Measurements from ENCODE around the gene CNTNAP5.

The CNTNAP5 gene

DNA sequence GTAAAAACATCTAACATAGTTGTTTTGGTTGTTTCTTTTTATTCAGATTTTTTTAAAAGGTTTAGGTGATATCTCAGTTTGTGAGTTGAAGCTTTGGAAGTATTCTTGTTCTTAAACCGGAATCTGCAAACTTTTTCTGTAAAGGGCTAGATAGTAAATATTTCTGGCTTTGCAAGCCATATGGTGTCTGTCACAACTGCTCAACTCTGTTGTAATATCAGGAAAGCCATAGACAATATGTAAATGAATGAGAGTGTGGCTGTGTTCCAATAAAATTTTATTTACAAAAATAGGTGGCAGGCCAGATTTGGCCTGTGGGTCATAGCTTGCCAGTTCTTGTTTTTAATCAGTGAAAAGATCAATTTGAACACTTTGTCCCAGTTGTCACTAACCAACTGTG lies 134.1 kb downstream of the CNTNAP5 start:
- Histone ChIP-seq H2BK5ac (ENCODE audit: low read length) (no peak overlapping the region), H2AK5ac (ENCODE audit: low read length) (no peak overlapping the region), H3K79me1 (ENCODE audit: low read length) (no peaks in the 10 kb centered on the region), H3K4ac (ENCODE audit: low read depth, low read length) (no peak overlapping the region), H3K9ac (ENCODE audit: low read length) (no peak overlapping the region), H3K79me2 (ENCODE audit: control insufficient read depth, insufficient read depth, low read length) (no peaks in the 10 kb centered on the region), H4K5ac (ENCODE audit: low read length) (no peak overlapping the region), H3K4me2 (ENCODE audit: low read length) (no peak overlapping the region), H2BK120ac (ENCODE audit: low read depth, low read length) (no peak overlapping the region), H3K18ac (ENCODE audit: low read length) (no peak overlapping the region), H3K27me3 (ENCODE audit: insufficient read depth, low read length, poor library complexity) (no peaks in the 10 kb centered on the region), H3K36me3 (ENCODE audit: control insufficient read depth, insufficient read depth, low read length) (no peaks in the 10 kb centered on the region), H3K4me1 (ENCODE audit: control insufficient read depth, low read depth, low read length) (no peaks in the 10 kb centered on the region), H3K27ac (ENCODE audit: low read depth, low read length) (no peak overlapping the region), H3K4me3 (ENCODE audit: low read length) (no peak overlapping the region), H2BK15ac (replicated peaks; ENCODE audit: low read depth) (no peak overlapping the region), H3K56ac (ENCODE audit: low read length) (no peak overlapping the region), H4K8ac (ENCODE audit: low read depth, low read length) (no peak overlapping the region), H3K23ac (ENCODE audit: low read length) (no peak overlapping the region)
- no peak for DNase-seq
- WGBS (ENCODE audit: extremely low coverage, insufficient coverage, low lambda C conversion rate): no CpG with 5 or more reads among the region's 1 CpG

DNA sequence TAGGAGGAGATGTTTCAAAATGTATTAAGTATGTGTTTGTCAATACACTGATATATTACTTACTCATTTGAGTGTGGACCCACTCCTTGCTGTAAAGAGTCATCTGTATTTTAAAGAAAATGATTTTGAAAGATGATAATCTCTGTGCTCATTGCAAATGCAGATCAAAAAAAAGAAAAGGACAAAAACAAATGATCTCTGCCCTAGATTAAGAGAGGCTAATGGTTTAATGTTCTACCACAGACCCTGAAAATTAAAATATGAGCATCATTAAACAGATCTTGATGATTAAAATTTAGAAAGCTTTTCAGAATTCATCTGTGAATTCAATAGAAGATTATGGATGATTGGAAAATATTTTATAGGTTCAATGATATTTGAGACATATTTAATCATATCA lies 136.5 kb downstream of the CNTNAP5 start:
- H3K56ac ChIP-seq (ENCODE audit: low read length): no peak overlapping the region
- H3K4me2 ChIP-seq (ENCODE audit: low read length): no peak overlapping the region
- H3K18ac ChIP-seq (ENCODE audit: low read length): no peak overlapping the region
- no peak overlapping the region for H4K5ac ChIP-seq (ENCODE audit: low read length)
- no peak overlapping the region for H3K23ac ChIP-seq (ENCODE audit: low read length)
- no peak overlapping the region for H3K9ac ChIP-seq (ENCODE audit: low read length)
- H3K4ac ChIP-seq (ENCODE audit: low read depth, low read length): no peak overlapping the region
- H3K4me3 ChIP-seq (ENCODE audit: low read length): no peak overlapping the region
- no peaks in the 10 kb centered on the region for H3K27me3 ChIP-seq (ENCODE audit: insufficient read depth, low read length, poor library complexity)
- H3K79me2 ChIP-seq (ENCODE audit: control insufficient read depth, insufficient read depth, low read length): no peaks in the 10 kb centered on the region
- no peak overlapping the region for H3K27ac ChIP-seq (ENCODE audit: low read depth, low read length)
- H2BK5ac ChIP-seq (ENCODE audit: low read length): no peak overlapping the region
- H3K36me3 ChIP-seq (ENCODE audit: control insufficient read depth, insufficient read depth, low read length): no peaks in the 10 kb centered on the region
- no peak overlapping the region for H2BK15ac ChIP-seq (replicated peaks; ENCODE audit: low read depth)
- DNase-seq: no peak
- no peaks in the 10 kb centered on the region for H3K4me1 ChIP-seq (ENCODE audit: control insufficient read depth, low read depth, low read length)
- H2AK5ac ChIP-seq (ENCODE audit: low read length): no peak overlapping the region
- H3K79me1 ChIP-seq (ENCODE audit: low read length): no peaks in the 10 kb centered on the region
- H4K8ac ChIP-seq (ENCODE audit: low read depth, low read length): no peak overlapping the region
- H2BK120ac ChIP-seq (ENCODE audit: low read depth, low read length): no peak overlapping the region

DNA sequence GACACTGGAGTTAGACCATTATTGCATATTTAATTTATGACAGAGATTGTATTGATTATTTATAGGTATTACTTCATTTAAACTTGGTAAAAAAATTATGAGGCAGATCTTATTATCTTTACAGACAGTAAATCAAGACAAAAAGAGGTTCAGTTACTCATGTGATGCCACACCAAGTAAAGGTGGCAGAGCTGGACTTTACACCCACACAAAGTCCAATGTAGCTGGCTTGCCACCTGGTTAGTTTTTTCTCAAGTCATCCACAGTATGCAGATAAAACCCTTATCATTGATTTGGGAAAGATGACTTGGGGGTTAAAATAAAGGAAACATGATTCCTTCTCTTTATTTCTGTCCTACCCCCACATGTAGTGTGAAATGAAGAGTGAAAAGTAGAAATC lies 137.2 kb downstream of the CNTNAP5 start:
- Histone ChIP-seq H3K23ac (ENCODE audit: low read length) (no peak overlapping the region), H4K5ac (ENCODE audit: low read length) (no peak overlapping the region), H3K27ac (ENCODE audit: low read depth, low read length) (no peak overlapping the region), H3K79me2 (ENCODE audit: control insufficient read depth, insufficient read depth, low read length) (no peaks in the 10 kb centered on the region), H4K8ac (ENCODE audit: low read depth, low read length) (no peak overlapping the region), H2BK15ac (replicated peaks; ENCODE audit: low read depth) (no peak overlapping the region), H2BK5ac (ENCODE audit: low read length) (no peak overlapping the region), H3K79me1 (ENCODE audit: low read length) (no peaks in the 10 kb centered on the region), H3K18ac (ENCODE audit: low read length) (no peak overlapping the region), H3K4me2 (ENCODE audit: low read length) (no peak overlapping the region), H3K27me3 (ENCODE audit: insufficient read depth, low read length, poor library complexity) (no peaks in the 10 kb centered on the region), H3K4ac (ENCODE audit: low read depth, low read length) (no peak overlapping the region), H3K56ac (ENCODE audit: low read length) (no peak overlapping the region), H2BK120ac (ENCODE audit: low read depth, low read length) (no peak overlapping the region), H3K36me3 (ENCODE audit: control insufficient read depth, insufficient read depth, low read length) (no peaks in the 10 kb centered on the region), H3K4me1 (ENCODE audit: control insufficient read depth, low read depth, low read length) (no peaks in the 10 kb centered on the region), H3K4me3 (ENCODE audit: low read length) (no peak overlapping the region), H3K9ac (ENCODE audit: low read length) (no peak overlapping the region), H2AK5ac (ENCODE audit: low read length) (no peak overlapping the region)
- DNase-seq: no peak

DNA sequence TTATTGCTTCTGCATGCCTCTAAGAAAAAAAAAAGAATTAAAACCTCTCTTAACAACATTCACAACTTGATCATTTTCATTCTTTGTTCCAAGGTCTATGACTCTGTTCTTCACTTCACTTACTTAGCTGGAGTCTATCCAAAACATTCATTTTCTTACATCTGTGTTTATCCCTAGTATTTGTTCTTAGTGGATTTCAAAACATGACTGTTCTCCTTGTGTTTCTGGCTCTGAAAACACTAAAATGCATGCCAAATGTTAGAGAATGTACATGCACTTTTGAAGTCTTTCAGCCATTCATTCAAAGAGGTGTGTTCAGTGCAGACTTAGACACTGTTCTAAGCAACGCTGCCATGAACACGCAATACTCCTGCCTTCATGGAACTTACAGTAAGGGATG lies 138.8 kb downstream of the CNTNAP5 start:
- Histone ChIP-seq H2AK5ac (ENCODE audit: low read length) (no peak overlapping the region), H3K18ac (ENCODE audit: low read length) (no peak overlapping the region), H3K4me1 (ENCODE audit: control insufficient read depth, low read depth, low read length) (no peaks in the 10 kb centered on the region), H3K9ac (ENCODE audit: low read length) (no peak overlapping the region), H3K4ac (ENCODE audit: low read depth, low read length) (no peak overlapping the region), H4K8ac (ENCODE audit: low read depth, low read length) (no peak overlapping the region), H3K56ac (ENCODE audit: low read length) (no peak overlapping the region), H3K79me1 (ENCODE audit: low read length) (no peaks in the 10 kb centered on the region), H2BK5ac (ENCODE audit: low read length) (no peak overlapping the region), H3K27ac (ENCODE audit: low read depth, low read length) (no peak overlapping the region), H3K23ac (ENCODE audit: low read length) (no peak overlapping the region), H2BK120ac (ENCODE audit: low read depth, low read length) (no peak overlapping the region), H3K79me2 (ENCODE audit: control insufficient read depth, insufficient read depth, low read length) (no peaks in the 10 kb centered on the region), H3K4me2 (ENCODE audit: low read length) (no peak overlapping the region), H3K4me3 (ENCODE audit: low read length) (no peak overlapping the region), H3K27me3 (ENCODE audit: insufficient read depth, low read length, poor library complexity) (no peaks in the 10 kb centered on the region), H2BK15ac (replicated peaks; ENCODE audit: low read depth) (no peak overlapping the region), H4K5ac (ENCODE audit: low read length) (no peak overlapping the region), H3K36me3 (ENCODE audit: control insufficient read depth, insufficient read depth, low read length) (no peaks in the 10 kb centered on the region)
- no peak for DNase-seq
- WGBS (ENCODE audit: extremely low coverage, insufficient coverage, low lambda C conversion rate): no CpG with 5 or more reads among the region's 2 CpGs

DNA sequence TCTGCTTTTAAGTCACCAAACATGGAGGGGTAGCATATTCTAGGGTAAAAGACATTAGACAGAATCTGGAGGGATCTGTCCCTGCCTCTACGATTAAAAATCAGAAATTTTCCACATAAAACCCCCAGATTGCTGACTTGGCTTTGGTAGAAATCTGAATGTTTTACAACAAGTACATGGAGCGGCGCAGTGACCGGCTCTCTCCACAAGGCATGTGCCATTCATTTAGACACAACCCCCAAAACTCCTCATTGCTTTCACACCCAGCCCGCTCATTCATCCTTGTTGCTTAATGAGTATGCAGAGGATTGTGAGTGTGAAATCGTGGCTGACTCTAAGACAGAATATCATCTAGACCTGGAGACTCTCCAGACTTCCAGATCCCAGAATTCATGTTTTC lies 140.6 kb downstream of the CNTNAP5 start:
- Histone ChIP-seq H3K27ac (ENCODE audit: low read depth, low read length) (no peak overlapping the region), H3K56ac (ENCODE audit: low read length) (no peak overlapping the region), H3K36me3 (ENCODE audit: control insufficient read depth, insufficient read depth, low read length) (no peaks in the 10 kb centered on the region), H3K4me2 (ENCODE audit: low read length) (no peak overlapping the region), H3K4ac (ENCODE audit: low read depth, low read length) (no peak overlapping the region), H3K79me2 (ENCODE audit: control insufficient read depth, insufficient read depth, low read length) (no peaks in the 10 kb centered on the region), H3K27me3 (ENCODE audit: insufficient read depth, low read length, poor library complexity) (no peaks in the 10 kb centered on the region), H3K4me3 (ENCODE audit: low read length) (no peak overlapping the region), H3K23ac (ENCODE audit: low read length) (no peak overlapping the region), H3K9ac (ENCODE audit: low read length) (no peak overlapping the region), H2BK5ac (ENCODE audit: low read length) (no peak overlapping the region), H3K4me1 (ENCODE audit: control insufficient read depth, low read depth, low read length) (no peaks in the 10 kb centered on the region), H2BK120ac (ENCODE audit: low read depth, low read length) (no peak overlapping the region), H2BK15ac (replicated peaks; ENCODE audit: low read depth) (no peak overlapping the region), H3K79me1 (ENCODE audit: low read length) (no peaks in the 10 kb centered on the region), H4K5ac (ENCODE audit: low read length) (no peak overlapping the region), H4K8ac (ENCODE audit: low read depth, low read length) (no peak overlapping the region), H2AK5ac (ENCODE audit: low read length) (no peak overlapping the region), H3K18ac (ENCODE audit: low read length) (no peak overlapping the region)
- DNase-seq: no peak
- no CpG with 5 or more reads among the region's 6 CpGs for WGBS (ENCODE audit: extremely low coverage, insufficient coverage, low lambda C conversion rate)

DNA sequence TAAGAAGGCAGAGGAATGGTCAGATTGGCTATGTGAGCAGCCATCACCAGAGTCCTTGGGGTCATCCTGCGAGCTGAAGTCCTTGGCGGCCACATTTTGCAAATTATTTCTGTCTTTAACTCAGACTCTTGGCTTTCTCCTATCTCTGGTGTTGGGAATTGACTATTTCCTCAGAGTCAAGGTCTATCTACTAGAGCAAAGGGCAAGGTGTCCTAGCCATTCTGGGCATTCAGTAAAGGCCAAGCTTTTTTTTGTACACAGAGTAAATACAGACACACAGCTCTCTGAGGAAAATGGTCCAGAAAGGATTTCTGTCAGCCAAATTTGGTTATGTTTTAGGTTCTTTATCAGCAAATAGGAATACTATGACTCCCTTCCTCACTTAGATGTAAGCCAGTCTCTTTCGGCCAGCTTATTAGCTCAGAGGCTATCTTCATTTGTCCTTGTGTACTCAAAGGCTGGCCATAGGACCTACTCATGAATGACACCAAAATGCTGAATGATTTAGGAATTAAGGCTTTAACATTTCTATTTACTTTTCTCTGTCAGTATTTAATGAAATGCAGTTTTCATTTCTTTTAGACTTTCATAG lies 146.5 kb downstream of the CNTNAP5 start:
- WGBS (ENCODE audit: extremely low coverage, insufficient coverage, low lambda C conversion rate): no CpG with 5 or more reads among the region's 3 CpGs

More for the DNA sequence above, 146.5 kb downstream of the CNTNAP5 start:
- no peak overlapping the region for H3K4me2 ChIP-seq (ENCODE audit: low read length)
- no peak overlapping the region for H3K9ac ChIP-seq (ENCODE audit: low read length)
- no peaks in the 10 kb centered on the region for H3K4me1 ChIP-seq (ENCODE audit: control insufficient read depth, low read depth, low read length)
- H3K4me3 ChIP-seq (ENCODE audit: low read length): no peak overlapping the region
- H2BK15ac ChIP-seq (replicated peaks; ENCODE audit: low read depth): no peak overlapping the region
- H4K8ac ChIP-seq (ENCODE audit: low read depth, low read length): no peak overlapping the region
- no peaks in the 10 kb centered on the region for H3K36me3 ChIP-seq (ENCODE audit: control insufficient read depth, insufficient read depth, low read length)
- H3K23ac ChIP-seq (ENCODE audit: low read length): no peak overlapping the region
- no peak overlapping the region for H4K5ac ChIP-seq (ENCODE audit: low read length)
- no peaks in the 10 kb centered on the region for H3K79me1 ChIP-seq (ENCODE audit: low read length)
- H2BK5ac ChIP-seq (ENCODE audit: low read length): no peak overlapping the region
- H3K18ac ChIP-seq (ENCODE audit: low read length): no peak overlapping the region
- no peak overlapping the region for H3K4ac ChIP-seq (ENCODE audit: low read depth, low read length)
- no peak overlapping the region for H2AK5ac ChIP-seq (ENCODE audit: low read length)
- no peak overlapping the region for H2BK120ac ChIP-seq (ENCODE audit: low read depth, low read length)
- no peaks in the 10 kb centered on the region for H3K27me3 ChIP-seq (ENCODE audit: insufficient read depth, low read length, poor library complexity)
- no peak for DNase-seq
- no peak overlapping the region for H3K56ac ChIP-seq (ENCODE audit: low read length)
- no peaks in the 10 kb centered on the region for H3K79me2 ChIP-seq (ENCODE audit: control insufficient read depth, insufficient read depth, low read length)
- no peak overlapping the region for H3K27ac ChIP-seq (ENCODE audit: low read depth, low read length)
